Stomach (tissue), 9 donors: Measurements from ENCODE around the gene ASIC2. TPM values are rescaled to one million over a fixed set of nuclear protein-coding genes. Genes with fewer than 3 reads are reported as not detected.

Source experiments
- DNase-seq, 2 donors: peaks; one replicate each; pipeline versions ENCODE4 v3.0.0 to v3.0.0-alpha.2; 2013 to 2019
- H3K27ac ChIP-seq, 5 donors: fragments of 200-600 bp in 4 of 5; sonication (generic) in 4 of 5; one replicate each; pipeline ENCODE4 v1.5.1; 2013 to 2019; ENCODE audit warnings: mild to moderate bottlenecking in 1 of 5, moderate library complexity in 1 of 5
- H3K27me3 ChIP-seq, 3 donors: fragments of 200-600 bp; sonication (generic); one replicate each; pipeline ENCODE4 v1.5.1; 2017 to 2019; ENCODE audit warnings: mixed run types in 1 of 3
- H3K36me3 ChIP-seq, 4 donors: fragments of 200-600 bp; sonication (generic); 1 replicate in 3 of 4; 2 replicates in 1 of 4; pipeline ENCODE4 v1.5.1; 2016 to 2019
- H3K4me1 ChIP-seq, 4 donors: fragments of 200-600 bp; sonication (generic); one replicate each; pipeline ENCODE4 v1.5.1; 2016 to 2019
- H3K4me3 ChIP-seq, 4 donors: fragments of 200-600 bp; sonication (generic) in 3 of 4; one replicate each; pipeline ENCODE4 v1.5.1; 2016 to 2019; ENCODE audit warnings: mild to moderate bottlenecking in 1 of 4
- H3K9me3 ChIP-seq, 4 donors: fragments of 200-600 bp; sonication (generic); one replicate each; pipeline ENCODE4 v1.5.1; 2016 to 2019
- CTCF ChIP-seq, 7 experiments: fragments of 450-650 bp in 4 of 7; fragments of 200-600 bp in 3 of 7; sonication (generic) in 3 of 7; IDR thresholded peaks; one replicate each; pipeline ENCODE4 v1.5.1; 2016 to 2019; ENCODE audit warnings: antibody characterized with exemption in 7 of 7, control low read depth in 2 of 7, mild to moderate bottlenecking in 1 of 7
- EP300 ChIP-seq: sonication (generic); formaldehyde crosslinking; IDR thresholded peaks from one replicate; pipeline ENCODE4 v1.6.1; 2017; ENCODE audit warnings: antibody characterized with exemption
- POLR2A ChIP-seq, 4 donors: fragments of 450-650 bp; IDR thresholded peaks; one replicate each; pipeline ENCODE4 v1.6.1; 2016; ENCODE audit warnings: antibody characterized with exemption in 4 of 4, control low read depth in 2 of 4, mild to moderate bottlenecking in 1 of 4, moderate library complexity in 1 of 4
- POLR2AphosphoS5 ChIP-seq, 3 donors: sonication (generic); formaldehyde crosslinking; IDR thresholded peaks; one replicate each; pipeline ENCODE4 v1.6.1; 2016; ENCODE audit warnings: antibody characterized with exemption in 3 of 3
- WGBS, 5 donors: extraction: QIAGEN DNeasy Blood & Tissue Kit in 3 of 5; methylation state at CpG; one replicate each; pipeline versions ENCODE4 v1.1.5 to v1.1.7; 2013 to 2018; 5-methylcytosine and 5-hydroxymethylcytosine counted together
- intact Hi-C: fragments of 100-400 bp; cut with DNase I; formaldehyde crosslinking; loops from one replicate; pipeline ENCODE4 v1.15.1; 2023; ENCODE audit warnings: low total_unique reads
- polyA plus RNA-seq, 3 donors: library from polyadenylated mRNA; stranded (reverse); fragments of 200-250 nt; gene quantifications; one replicate each; pipeline ENCODE4 v1.2.3, GENCODE V29; 2013
- total RNA-seq, 5 donors: library from RNA; depleted of rRNA; stranded (reverse); fragments of >200 nt; gene quantifications; one replicate each; pipeline versions ENCODE4 v1.1.0 to v1.2.3, GENCODE V29; 2014 to 2016
- donor health status: healthy with polysubstance abuse.
- donor health status: Bipolar disorder and iron deficiency.
- donor health status: healthy.

ASIC2 gene
- total and polyA plus RNA-seq, 8 donors: 0.13 to 0.18 TPM; not detected in 6

GRCh38 chr17:33240362-33240761, 52.7 kb downstream of the ASIC2 start:
- Histone ChIP-seq H3K36me3 (no peaks in the 10 kb centered on the region), H3K4me3 (no peak overlapping the region), H3K9me3 (no peaks in the 10 kb centered on the region), H3K27ac (no peak overlapping the region), H3K4me1 (peaks cover 0 to 6% (median 0%) of the 10 kb centered on the region in 4 donors), H3K27me3 (peaks cover 0 to 52% (median 0%) of the 10 kb centered on the region in 3 donors)
- TF ChIP-seq EP300 (no peak), CTCF (IDR thresholded peaks at IDR 0.05) (no peak), POLR2AphosphoS5 (IDR thresholded peaks at IDR 0.05) (no peak), POLR2A (IDR thresholded peaks at IDR 0.05) (no peak)
- WGBS, 5 donors: 50 to 66% (median 62%) methylated on average over 5 to 6 of the region's 6 CpGs
- intact Hi-C loops: no loop called here
- DNase-seq: peak in 1 of 2 donors; percentile 23

GRCh38 chr17:33239702-33240101, 53.4 kb downstream of the ASIC2 start:
- H3K27ac ChIP-seq: no peak overlapping the region
- H3K9me3 ChIP-seq: no peaks in the 10 kb centered on the region
- H3K4me1 ChIP-seq: peaks cover 0 to 6% (median 0%) of the 10 kb centered on the region in 4 donors
- TF ChIP-seq POLR2AphosphoS5 (IDR thresholded peaks at IDR 0.05) (no peak), EP300 (no peak), POLR2A (IDR thresholded peaks at IDR 0.05) (no peak), CTCF (IDR thresholded peaks at IDR 0.05) (no peak)
- peaks cover 0 to 46% (median 0%) of the 10 kb centered on the region in 3 donors for H3K27me3 ChIP-seq
- WGBS, 5 donors: 67 to 77% (median 73%) methylated on average over 1 of the region's 1 CpG
- no peak for DNase-seq
- intact Hi-C loops: no loop called here
- H3K36me3 ChIP-seq: no peaks in the 10 kb centered on the region
- H3K4me3 ChIP-seq: no peak overlapping the region

GRCh38 chr17:33234930-33235685, 58.0 kb downstream of the ASIC2 start:
- DNase-seq: peak; percentile 38 to 43
- no peak for TF ChIP-seq CTCF (IDR thresholded peaks at IDR 0.05)
- TF ChIP-seq POLR2A (IDR thresholded peaks at IDR 0.05): no peak
- TF ChIP-seq POLR2AphosphoS5 (IDR thresholded peaks at IDR 0.05): peak in 1 of 3 donors; percentile 57
- no peak for TF ChIP-seq EP300
- no peaks in the 10 kb centered on the region for H3K9me3 ChIP-seq
- H3K4me1 ChIP-seq: peaks cover 0 to 13% (median 0%) of the 10 kb centered on the region in 4 donors
- WGBS, 5 donors: 51 to 59% (median 57%) methylated on average over 6 of the region's 6 CpGs
- no peak overlapping the region for H3K27ac ChIP-seq
- H3K4me3 ChIP-seq: no peak overlapping the region
- intact Hi-C loops: no loop called here
- H3K36me3 ChIP-seq: no peaks in the 10 kb centered on the region
- peaks cover 0 to 19% (median 0%) of the 10 kb centered on the region in 3 donors for H3K27me3 ChIP-seq

- H3K9me3 ChIP-seq: no peaks in the 10 kb centered on the region
- intact Hi-C loops: no loop called here
- no peaks in the 10 kb centered on the region for H3K36me3 ChIP-seq
- peaks cover 0 to 10% (median 0%) of the 10 kb centered on the region in 3 donors for H3K27me3 ChIP-seq
- no peak overlapping the region for H3K27ac ChIP-seq
- TF ChIP-seq EP300 (no peak), CTCF (IDR thresholded peaks at IDR 0.05) (no peak), POLR2AphosphoS5 (IDR thresholded peaks at IDR 0.05) (no peak), POLR2A (IDR thresholded peaks at IDR 0.05) (no peak)
- H3K4me1 ChIP-seq: peaks cover 0 to 13% (median 0%) of the 10 kb centered on the region in 4 donors
- no peak overlapping the region for H3K4me3 ChIP-seq
- WGBS, 5 donors: 75 to 87% (median 82%) methylated on average over 4 of the region's 4 CpGs
- no peak for DNase-seq
These were observed 58.9 kb downstream of the ASIC2 start for GRCh38 chr17:33234233-33234632.
